Thyroid gland (tissue), 4 donors: Measurements from ENCODE around the gene KIAA0930. TPM values are rescaled to one million over a fixed set of nuclear protein-coding genes. Genes with fewer than 3 reads are reported as not detected.

Experiments used
- DNase-seq, 2 donors: peaks; one replicate each; pipeline ENCODE4 v3.0.0-alpha.2; 2019
- H3K27ac ChIP-seq, 3 donors: fragments of 200-600 bp; sonication (generic); 1 replicate in 2 of 3; 2 replicates in 1 of 3; pipeline ENCODE4 v1.5.1; 2016 to 2019; ENCODE audit warnings: mild to moderate bottlenecking in 1 of 3, moderate library complexity in 1 of 3
- H3K27me3 ChIP-seq: fragments of 200-600 bp; sonication (generic); one replicate; pipeline ENCODE4 v1.5.1; 2019
- H3K36me3 ChIP-seq, 2 donors: fragments of 200-600 bp; sonication (generic); one replicate each; pipeline ENCODE4 v1.5.1; 2016 to 2019
- H3K4me1 ChIP-seq, 2 donors: fragments of 200-600 bp; sonication (generic); one replicate each; pipeline ENCODE4 v1.5.1; 2017 to 2019
- H3K4me3 ChIP-seq, 3 donors: fragments of 200-600 bp; sonication (generic); replicated peaks in 1 of 3; 1 replicate in 2 of 3; 2 replicates in 1 of 3; pipeline ENCODE4 v1.5.1; 2016; ENCODE audit warnings: mild to moderate bottlenecking in 1 of 3
- H3K9me3 ChIP-seq: fragments of 200-600 bp; sonication (generic); one replicate; pipeline ENCODE4 v1.5.1; 2017
- CTCF ChIP-seq, 6 experiments: fragments of 200-600 bp in 3 of 6; fragments of 450-650 bp in 3 of 6; sonication (generic) in 3 of 6; IDR thresholded peaks; one replicate each; pipeline ENCODE4 v1.5.1; 2016 to 2019; ENCODE audit warnings: antibody characterized with exemption in 6 of 6, mild to moderate bottlenecking in 2 of 6, inconsistent platforms in 1 of 6, moderate library complexity in 1 of 6
- POLR2A ChIP-seq, 2 donors: fragments of 450-650 bp; IDR thresholded peaks; one replicate each; pipeline ENCODE4 v1.6.1; 2017; ENCODE audit warnings: antibody characterized with exemption in 2 of 2, mild to moderate bottlenecking in 2 of 2, moderate library complexity in 1 of 2
- WGBS, 2 donors: methylation state at CpG; one replicate each; pipeline ENCODE4 v1.1.5; 2017; 5-methylcytosine and 5-hydroxymethylcytosine counted together
- intact Hi-C: fragments of 100-400 bp; cut with DNase I; formaldehyde crosslinking; loops from one replicate; pipeline ENCODE4 v1.15.1; 2023
- total RNA-seq, 4 donors: library from RNA; depleted of rRNA; stranded (reverse); fragments of >200 nt; gene quantifications; one replicate each; pipeline ENCODE4 v1.2.3, GENCODE V29; 2016

Gene KIAA0930
- total RNA-seq, 4 donors from 2014 or later: 21.0 to 42.7 (median 25.0) TPM

GRCh38 chr22:45235851-45236342, 4.8 kb downstream of the KIAA0930 start:
- DNase-seq: no peak
- intact Hi-C loops: no loop called here
- Histone ChIP-seq H3K4me1 (peaks cover 8 to 16% of the 10 kb centered on the region in 2 donors), H3K36me3 (no peaks in the 10 kb centered on the region), H3K27ac (no peak overlapping the region), H3K4me3 (no peak overlapping the region), H3K9me3 (no peaks in the 10 kb centered on the region), H3K27me3 (no peaks in the 10 kb centered on the region)
- 93 to 100% methylated on average over 8 to 14 of the region's 20 CpGs for WGBS, 2 donors
- no peak for TF ChIP-seq CTCF (IDR thresholded peaks at IDR 0.05)
- TF ChIP-seq POLR2A (IDR thresholded peaks at IDR 0.05): no peak

GRCh38 chr22:45235101-45235777, 5.5 kb downstream of the KIAA0930 start:
- intact Hi-C loops: no loop called here
- Histone ChIP-seq H3K27me3 (no peaks in the 10 kb centered on the region), H3K9me3 (no peaks in the 10 kb centered on the region), H3K4me3 (no peak overlapping the region), H3K27ac (no peak overlapping the region), H3K36me3 (no peaks in the 10 kb centered on the region), H3K4me1 (peaks cover 7 to 16% of the 10 kb centered on the region in 2 donors)
- whole genome bisulfite sequencing, 2 donors: 80 to 89% methylated on average over 19 to 21 of the region's 23 CpGs
- DNase-seq: no peak
- TF ChIP-seq POLR2A (IDR thresholded peaks at IDR 0.05): no peak
- TF ChIP-seq CTCF (IDR thresholded peaks at IDR 0.05): no peak

GRCh38 chr22:45233827-45234226, 6.9 kb downstream of the KIAA0930 start:
- no peak for TF ChIP-seq CTCF (IDR thresholded peaks at IDR 0.05)
- TF ChIP-seq POLR2A (IDR thresholded peaks at IDR 0.05): no peak
- Histone ChIP-seq H3K27ac (no peak overlapping the region), H3K27me3 (no peaks in the 10 kb centered on the region), H3K4me3 (no peak overlapping the region), H3K9me3 (no peaks in the 10 kb centered on the region), H3K36me3 (no peaks in the 10 kb centered on the region), H3K4me1 (peaks cover 0 to 7% of the 10 kb centered on the region in 2 donors)
- DNase-seq: no peak
- intact Hi-C loops: no loop called here
- WGBS, 2 donors: 79 to 97% methylated on average over 9 to 10 of the region's 10 CpGs

GRCh38 chr22:45233386-45233785, 7.3 kb downstream of the KIAA0930 start:
- Histone ChIP-seq H3K9me3 (no peaks in the 10 kb centered on the region), H3K4me1 (peaks cover 0 to 7% of the 10 kb centered on the region in 2 donors), H3K36me3 (no peaks in the 10 kb centered on the region), H3K4me3 (no peak overlapping the region), H3K27me3 (no peaks in the 10 kb centered on the region), H3K27ac (no peak overlapping the region)
- DNase-seq: no peak
- 89 to 96% methylated on average over 8 of the region's 10 CpGs for WGBS, 2 donors
- TF ChIP-seq CTCF (IDR thresholded peaks at IDR 0.05): no peak
- intact Hi-C loops: no loop called here

- H3K27ac ChIP-seq: no peak overlapping the region
- no peak overlapping the region for H3K4me3 ChIP-seq
- intact Hi-C loops: no loop called here
- peaks cover 4 to 8% of the 10 kb centered on the region in 2 donors for H3K4me1 ChIP-seq
- WGBS, 2 donors: 79 to 96% methylated on average over 2 of the region's 2 CpGs
- TF ChIP-seq CTCF (IDR thresholded peaks at IDR 0.05) (no peak), POLR2A (IDR thresholded peaks at IDR 0.05) (no peak)
- no peak for DNase-seq
- H3K9me3 ChIP-seq: no peaks in the 10 kb centered on the region
- no peaks in the 10 kb centered on the region for H3K27me3 ChIP-seq
- H3K36me3 ChIP-seq: no peaks in the 10 kb centered on the region
Measured at GRCh38 chr22:45231293-45231692, 9.4 kb downstream of the KIAA0930 start.
